HG02610 (cell line): ENCODE results near the gene P2RX1.
A peak's percentile ranks its signal among the peaks of the same experiment; 100 is the strongest.

Experiments used
- ATAC-seq: cut with Tn5 transposase; IDR thresholded peaks from one replicate; pipeline ENCODE4 v1.9.1; 2021; ENCODE audit warnings: mild to moderate bottlenecking, moderate library complexity; ENCODE audit not compliant: unreplicated experiment

Gene P2RX1

GRCh38 chr17:3907483-3908216, 8.6 kb downstream of the P2RX1 start:
- ATAC-seq, result no peak

- no peak for ATAC-seq
These were observed 9.4 kb downstream of the P2RX1 start for GRCh38 chr17:3906881-3907280.

- no peak for ATAC-seq
These were observed 11.2 kb downstream of the P2RX1 start for GRCh38 chr17:3905017-3905520.

DNA sequence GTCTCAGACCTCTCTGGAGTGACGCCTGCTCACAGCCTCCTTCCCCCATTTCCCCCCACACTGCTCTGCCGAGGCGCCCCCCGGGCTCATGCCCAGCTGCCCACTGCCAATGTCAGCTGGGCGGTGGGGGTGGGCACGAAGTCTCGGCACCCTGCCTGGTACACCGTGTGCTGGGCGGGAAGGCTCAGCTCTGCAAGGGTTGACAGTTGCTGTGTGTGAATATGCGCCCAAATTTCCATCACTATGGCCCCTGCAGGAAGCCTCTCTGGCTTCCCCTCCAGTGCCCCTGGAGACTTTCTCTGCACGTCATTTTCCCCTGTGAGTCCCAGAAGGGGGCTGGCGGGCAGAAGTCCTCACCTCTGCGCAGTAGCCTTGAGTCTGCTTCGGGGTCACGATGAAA, 11.8 kb downstream of the P2RX1 start:
- ATAC-seq, result no peak

GRCh38 chr17:3903881-3904290, 12.4 kb downstream of the P2RX1 start:
- ATAC-seq, result no peak

DNA sequence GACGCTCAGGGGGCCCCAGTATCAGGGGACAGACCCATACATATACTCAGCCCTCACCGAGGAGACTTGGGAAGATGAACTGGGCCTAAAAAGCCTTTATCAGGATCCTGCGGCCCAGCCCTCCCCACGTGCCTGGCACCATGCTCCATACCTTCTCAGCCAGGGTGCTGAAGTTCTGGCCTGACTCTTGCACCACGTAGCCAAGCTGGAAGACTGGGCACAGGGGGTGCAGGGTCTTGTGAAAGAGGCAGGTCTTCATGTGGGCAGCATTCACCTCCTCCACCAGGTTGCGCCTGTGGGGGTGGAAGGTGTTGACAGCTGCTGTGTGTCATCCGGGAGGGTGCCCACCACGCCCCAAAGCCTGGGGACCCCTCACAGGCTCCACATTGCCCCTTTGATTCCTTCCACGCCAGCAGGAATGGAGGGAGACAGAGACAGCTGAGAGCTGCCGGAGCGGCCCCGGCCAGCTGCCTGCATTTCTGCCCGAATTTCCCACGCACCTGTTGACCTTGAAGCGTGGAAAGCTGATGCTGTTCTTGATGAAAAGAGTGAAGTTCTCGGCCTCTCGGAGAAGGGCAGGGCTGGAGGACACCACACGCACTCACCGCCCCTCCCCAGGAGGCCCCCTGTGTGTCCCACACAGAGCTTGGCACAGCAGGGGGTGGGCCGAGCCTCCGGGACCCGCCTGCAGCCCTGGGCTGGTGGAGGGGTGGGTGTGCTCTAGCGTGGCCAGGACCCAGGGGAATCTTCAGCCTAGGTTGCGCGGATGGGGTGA, 13.0 kb downstream of the P2RX1 start:
- no peak for ATAC-seq

DNA sequence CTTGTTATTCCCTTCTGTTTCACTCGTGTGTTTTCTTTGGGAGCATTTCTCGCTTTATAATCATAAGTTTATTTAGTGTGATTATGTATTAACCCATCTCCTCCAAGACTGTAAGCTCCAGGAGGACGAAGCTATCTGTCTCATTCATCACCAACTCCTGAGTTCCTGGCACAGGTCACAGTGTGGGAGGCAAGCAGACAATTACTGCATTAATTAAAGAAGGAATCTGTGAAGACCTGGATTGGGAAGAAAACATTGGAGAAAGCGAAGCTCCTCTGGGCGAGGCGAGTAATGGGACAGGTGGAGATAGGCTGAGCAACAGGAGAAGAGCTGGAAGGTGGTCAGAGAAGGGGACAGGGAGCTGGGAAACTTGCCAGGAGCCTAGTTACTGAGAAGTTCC, 15.6 kb downstream of the P2RX1 start:
- no peak for ATAC-seq

DNA sequence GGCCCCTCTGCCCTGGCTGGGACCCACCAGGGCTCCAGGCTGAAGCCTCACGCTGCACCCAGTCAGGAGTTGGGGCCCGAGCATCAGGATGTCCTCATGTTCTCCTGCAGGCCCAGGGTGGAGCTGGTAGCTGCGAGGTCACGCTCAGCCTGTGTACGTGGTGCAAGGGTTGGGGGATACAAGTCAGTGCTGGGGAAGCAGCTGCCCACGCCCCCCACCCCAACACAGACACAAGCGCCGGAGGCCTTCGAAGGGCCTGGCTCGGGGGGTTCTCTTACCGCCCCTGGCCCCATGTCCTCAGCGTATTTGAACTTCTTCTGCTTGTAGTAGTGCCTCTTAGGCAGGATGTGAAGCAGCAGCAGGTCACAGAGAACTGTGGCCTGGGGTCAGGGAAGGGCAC, 18.5 kb downstream of the P2RX1 start:
- ATAC-seq, result no peak

GRCh38 chr17:3896968-3897235, 19.4 kb downstream of the P2RX1 start:
- ATAC-seq, result no peak

DNA sequence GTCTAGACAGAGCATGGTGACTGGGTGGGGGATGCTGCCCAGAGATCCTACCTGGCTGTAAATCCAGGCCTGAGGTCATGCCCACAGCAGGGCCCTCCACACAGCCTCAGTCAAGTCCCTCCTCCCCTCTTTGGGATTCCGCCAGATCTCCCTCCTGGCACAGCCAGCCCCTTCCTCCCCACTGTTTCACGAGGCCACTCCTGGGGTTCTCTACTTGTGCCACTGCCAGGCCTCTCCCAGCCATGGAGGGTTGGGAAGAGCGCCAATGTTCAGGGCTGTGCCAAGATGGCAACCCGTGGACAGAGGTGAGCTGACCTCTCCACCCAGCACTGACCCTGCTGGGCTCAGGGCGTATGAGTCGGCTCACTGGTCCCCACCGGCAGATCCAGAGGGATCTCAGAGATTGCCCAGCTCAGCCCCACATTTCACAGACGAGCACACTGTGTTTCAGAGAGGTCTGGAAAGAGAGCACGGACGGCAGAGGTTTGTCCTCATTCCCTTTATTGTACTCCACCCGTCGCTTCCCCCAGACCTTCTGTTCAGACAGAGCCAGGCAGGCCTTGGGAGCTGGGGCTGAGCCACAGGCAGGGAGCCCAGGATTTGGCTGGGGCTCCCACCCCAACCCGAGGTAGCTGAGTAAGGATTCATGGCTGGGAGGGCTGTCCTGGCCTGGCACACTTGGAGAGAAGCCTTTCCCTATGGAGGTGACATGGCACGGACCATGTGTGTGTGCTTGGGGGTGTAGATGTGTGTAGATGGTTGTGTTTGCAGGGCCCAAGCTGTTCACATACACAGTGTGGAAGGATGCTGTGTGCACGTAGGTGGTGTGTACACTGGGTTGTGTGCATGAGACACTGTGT, 19.9 kb downstream of the P2RX1 start:
- no peak for ATAC-seq

- no peak for ATAC-seq
These were observed 20.9 kb downstream of the P2RX1 start for GRCh38 chr17:3895354-3895753.

- ATAC-seq, result no peak
These were observed 21.3 kb downstream of the P2RX1 start for GRCh38 chr17:3894911-3895343.

- ATAC-seq, result no peak
These were observed 22.1 kb downstream of the P2RX1 start for GRCh38 chr17:3894188-3894587.

DNA sequence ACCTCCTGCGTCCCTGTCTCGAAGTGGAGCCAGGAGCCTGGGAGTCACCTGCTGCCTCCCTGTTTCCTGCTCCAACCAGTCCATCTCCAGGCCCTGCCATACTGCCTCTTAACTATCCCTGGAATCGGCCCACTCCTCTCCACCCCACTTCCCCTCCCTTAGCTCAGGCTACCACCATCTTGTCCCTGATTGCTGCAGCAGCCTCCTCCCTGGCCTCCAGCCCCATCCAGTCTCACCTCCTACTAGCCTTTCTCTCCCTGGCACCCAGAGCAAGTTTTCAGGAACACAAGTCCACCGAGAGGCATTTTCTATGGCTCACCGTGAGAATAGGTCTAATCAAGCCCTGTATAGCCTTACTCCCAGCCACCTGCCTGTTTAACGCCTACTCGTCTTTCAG, 22.5 kb downstream of the P2RX1 start:
- no peak for ATAC-seq

DNA sequence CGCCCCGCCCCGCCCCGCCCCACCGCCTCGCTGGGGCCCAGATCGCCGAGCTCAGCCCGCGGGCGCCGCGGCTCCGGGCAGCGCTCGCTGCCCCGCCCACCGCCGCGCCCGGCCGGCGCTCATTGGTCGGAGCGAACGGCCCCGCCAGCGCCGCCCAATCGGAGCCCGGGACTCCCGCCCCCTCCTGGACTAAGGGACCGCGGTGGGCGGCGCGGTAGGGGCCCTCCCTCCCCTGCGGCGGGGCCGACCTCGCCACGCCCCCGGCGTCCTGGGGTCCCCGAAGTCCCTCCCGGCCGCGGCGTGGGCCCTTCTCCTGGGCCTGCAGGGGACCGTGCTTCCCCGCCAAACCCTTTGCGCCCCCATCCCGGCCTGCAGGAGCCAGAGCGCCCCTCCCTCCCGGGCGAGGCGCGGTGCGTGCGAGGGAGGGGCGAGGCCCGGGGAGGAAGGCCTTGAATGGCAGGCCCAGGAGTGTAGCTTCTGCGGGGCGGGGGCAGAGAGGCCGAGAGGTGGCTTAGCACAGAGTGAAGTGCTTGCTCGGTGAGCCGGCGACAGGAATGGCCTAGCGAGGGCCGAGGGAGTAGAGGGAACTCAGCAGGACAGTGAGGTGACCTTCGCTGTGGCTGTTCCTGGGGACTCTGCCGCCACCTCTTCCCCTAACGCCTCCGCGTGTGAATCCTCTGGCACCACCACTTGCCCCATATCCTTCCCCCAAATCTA, 23.1 kb downstream of the P2RX1 start, which contains the start of gene CAMKK1:
Gene CAMKK1 (minus strand): TSS at position 51 of the 717 bp plus-strand sequence. CDS start 7,366 bp downstream, outside the sequence.
- peak; percentile 83 for ATAC-seq

DNA sequence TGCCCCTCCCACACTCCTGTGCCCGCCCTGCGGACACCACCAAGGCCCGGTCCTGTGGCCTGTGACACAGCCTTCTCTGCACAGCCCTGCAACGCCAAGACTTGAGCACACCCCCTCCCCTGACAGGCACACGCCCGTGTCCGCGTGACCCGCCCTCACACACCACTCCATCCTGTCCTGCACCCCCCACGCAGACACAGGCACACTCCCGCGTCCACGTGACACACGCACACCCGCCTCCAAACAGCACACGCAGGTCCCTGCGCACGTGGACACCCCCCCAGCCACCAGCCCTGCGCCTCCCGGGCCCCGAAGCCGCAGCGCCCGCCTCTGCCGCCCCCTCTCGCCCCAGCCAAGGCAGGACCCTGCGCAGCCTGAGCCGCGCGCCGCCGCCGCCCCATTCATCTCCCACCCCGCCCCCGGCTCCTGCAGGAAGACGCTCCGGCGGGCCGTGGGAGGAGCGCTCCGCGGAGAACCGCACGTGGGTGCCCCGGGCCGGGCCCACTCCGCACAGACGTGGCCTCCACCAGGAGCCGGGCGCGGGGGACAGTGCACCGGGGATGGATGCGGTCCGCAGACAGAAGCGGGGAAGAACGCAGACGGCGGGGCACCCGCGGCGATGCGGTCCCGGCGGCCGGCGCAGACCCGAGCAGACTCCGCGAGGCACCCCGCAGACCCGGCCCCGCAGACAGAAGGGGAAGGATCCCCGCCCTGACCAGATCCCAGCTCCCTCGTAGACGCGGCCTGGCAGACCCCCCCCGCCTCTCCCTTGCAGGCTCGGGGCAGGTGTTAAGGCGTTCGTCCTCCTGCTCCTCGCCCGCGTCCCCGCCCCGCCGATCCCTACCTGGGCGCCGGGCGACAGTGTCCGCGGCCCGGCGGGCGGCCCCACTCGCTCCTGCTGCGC, 23.9 kb downstream of the P2RX1 start:
- ATAC-seq, result no peak

DNA sequence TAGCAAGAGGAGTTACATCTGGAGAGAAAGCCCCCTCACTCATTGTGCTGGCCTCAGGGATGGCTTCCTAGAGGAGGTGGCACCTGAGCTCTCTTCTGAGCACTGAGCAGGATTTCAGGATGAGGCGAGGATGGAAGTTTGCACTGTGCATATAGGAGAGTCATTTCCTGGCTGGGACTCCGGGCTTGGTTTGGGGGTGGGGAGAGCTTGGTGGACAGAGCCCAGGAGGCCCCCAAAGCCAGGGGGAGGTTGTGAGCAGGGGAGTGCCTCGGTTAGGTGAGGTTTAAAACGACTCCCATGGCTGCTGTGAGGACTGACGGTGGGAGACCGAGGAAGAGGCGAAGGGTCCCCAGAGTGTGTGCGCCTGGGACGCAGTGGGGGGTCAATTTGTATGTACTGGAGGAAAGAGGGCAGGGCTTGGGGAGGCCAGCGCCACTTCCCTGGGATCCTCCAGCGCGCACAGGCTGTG, 24.6 kb downstream of the P2RX1 start:
- no peak for ATAC-seq

GRCh38 chr17:3890878-3891219, 25.4 kb downstream of the P2RX1 start:
- ATAC-seq, result no peak

- no peak for ATAC-seq
These were observed 26.0 kb downstream of the P2RX1 start for GRCh38 chr17:3890082-3890877.
